WTC11 (cell line): ENCODE results near the gene DCXR. TPM values are rescaled to one million over a fixed set of nuclear protein-coding genes. Genes with fewer than 3 reads are reported as not detected.
A peak's percentile ranks its signal among the peaks of the same experiment; 100 is the strongest.

ENCODE experiments used
- ATAC-seq: fragments of 200-7000 bp; cut with Tn5 transposase; 2 replicates; pipeline ENCODE4 v1.10.0; 2021; ENCODE audit warnings: mild to moderate bottlenecking, moderate library complexity
- CTCF ChIA-PET: fragments of 300-600 bp; sonication (Branson Sonifier 250); formaldehyde crosslinking; loops from one replicate; lab custom pipeline; 2021; ENCODE audit warnings: antibody characterized with exemption; lab: Charles Lee
- POLR2A ChIA-PET: fragments of 350-600 bp; sonication (Branson Sonifier 250); formaldehyde crosslinking; loops from one replicate; lab custom pipeline; 2021; ENCODE audit warnings: antibody characterized with exemption; lab: Charles Lee
- DNase-seq: peaks from one replicate; pipeline ENCODE4 v3.0.0; 2021; ENCODE audit warnings: low spot score
- H3K27ac Mint-ChIP-seq: 2 replicates; pipeline ENCODE4 v1.8.0; 2021; ENCODE audit warnings: mixed read lengths
- H3K27me3 Mint-ChIP-seq: 2 replicates; pipeline ENCODE4 v1.8.0; 2021; ENCODE audit warnings: low read depth, mild to moderate bottlenecking, moderate library complexity, mixed read lengths
- H3K36me3 Mint-ChIP-seq: 2 replicates; pipeline ENCODE4 v1.8.0; 2021; ENCODE audit warnings: mixed read lengths
- H3K4me1 Mint-ChIP-seq: 2 replicates; pipeline ENCODE4 v1.8.0; 2022; ENCODE audit warnings: mixed read lengths
- H3K4me3 Mint-ChIP-seq: 2 replicates; pipeline ENCODE4 v1.8.0; 2021; ENCODE audit warnings: mild to moderate bottlenecking, moderate library complexity, mixed read lengths
- H3K9me3 Mint-ChIP-seq: 2 replicates; pipeline ENCODE4 v1.8.0; 2021; ENCODE audit warnings: mixed read lengths
- E2F4 ChIP-seq: sonication (generic); formaldehyde crosslinking; IDR thresholded peaks from 2 replicates; pipeline ENCODE4 v1.8.1; 2022; ENCODE audit warnings: low read depth, mild to moderate bottlenecking, moderate library complexity, missing genetic modification reagents, borderline replicate concordance
- FOXP1 ChIP-seq: sonication (generic); formaldehyde crosslinking; IDR thresholded peaks from 2 replicates; pipeline ENCODE4 v1.8.0; 2022; ENCODE audit warnings: missing genetic modification reagents, mild to moderate bottlenecking, moderate library complexity, borderline replicate concordance
- GABPB1 ChIP-seq: sonication (generic); formaldehyde crosslinking; IDR thresholded peaks from 2 replicates; pipeline ENCODE4 v1.8.1; 2023; ENCODE audit warnings: mild to moderate bottlenecking, missing genetic modification reagents
- MYBL2 ChIP-seq: sonication (generic); formaldehyde crosslinking; IDR thresholded peaks from 2 replicates; pipeline ENCODE4 v1.8.1; 2023; ENCODE audit warnings: mild to moderate bottlenecking, moderate library complexity, missing genetic modification reagents
- NR2C2 ChIP-seq: sonication (generic); formaldehyde crosslinking; IDR thresholded peaks from 2 replicates; pipeline ENCODE4 v1.8.0; 2022; ENCODE audit warnings: mild to moderate bottlenecking, missing genetic modification reagents
- RELA ChIP-seq: sonication (generic); formaldehyde crosslinking; IDR thresholded peaks from 2 replicates; pipeline ENCODE4 v1.8.1; 2022; ENCODE audit warnings: missing genetic modification reagents, mild to moderate bottlenecking, borderline replicate concordance
- TCF7 ChIP-seq: sonication (generic); formaldehyde crosslinking; IDR thresholded peaks from 2 replicates; pipeline ENCODE4 v1.8.0; 2022; ENCODE audit warnings: mild to moderate bottlenecking, low read depth, missing genetic modification reagents, moderate library complexity
- ZNF671 ChIP-seq: fragments of 250-450 bp; sonication (Bioruptor Pico); IDR thresholded peaks from 2 replicates; pipeline ENCODE4 v1.8.0; 2021; ENCODE audit warnings: mild to moderate bottlenecking
- total RNA-seq: library from RNA; stranded (reverse); gene quantifications from 3 replicates; pipeline ENCODE4 v1.2.3, GENCODE V29; 2021
- TF ChIP-seq, protein P1 (sequence below): fragments of 200-600 bp; IDR thresholded peaks from 2 replicates; pipeline ENCODE4 v1.8.0; 2022; ENCODE audit warnings: antibody characterized with exemption

The DCXR gene
- total RNA-seq, 1 experiment from 2014 or later: 130 TPM

- ChIA-PET CTCF (interaction anchor here (0.7 to 8.8 kb wide), 14 partner anchors 9 to 196 kb away, joined by 3 to 119 read pairs (median 5); partner anchors contain the start of genes DCXR, MAFG, NOTUM and RAC3), POLR2A (no interaction called here)
- Mint-ChIP-seq H3K27ac (no peak overlapping the region), H3K4me3 (peak overlapping the region; percentile 78), H3K9me3 (no peaks in the 10 kb centered on the region), H3K4me1 (peaks cover 11% of the 10 kb centered on the region), H3K36me3 (no peaks in the 10 kb centered on the region; the same call in 1 of the 2 replicates), H3K27me3 (no peaks in the 10 kb centered on the region; the same call in 1 of the 2 replicates)
- 0 out of 2 replicates have a peak, but pooled peaks have one; percentile 1 for TF ChIP-seq FOXP1
- no peak for TF ChIP-seq E2F4 (CRISPR knock-in tag)
- DNase-seq (no peak), ATAC-seq (no peak)
Observed at GRCh38 chr17:82021900-82022309, 15.6 kb downstream of the DCXR start.

- H3K4me3 Mint-ChIP-seq: peak overlapping the region; percentile 78
- no peak for ATAC-seq
- no peaks in the 10 kb centered on the region; the same call in 1 of the 2 replicates for H3K36me3 Mint-ChIP-seq
- ChIA-PET CTCF (interaction anchor here (0.6 to 8.8 kb wide), 17 partner anchors 10 to 281 kb away, joined by 3 to 119 read pairs (median 7); partner anchors contain the start of genes DCXR, MAFG, NOTUM and RAC3), POLR2A (no interaction called here)
- peak; percentile 55 for DNase-seq
- H3K9me3 Mint-ChIP-seq: no peaks in the 10 kb centered on the region
- TF ChIP-seq TCF7: no peak
- 0 out of 2 replicates have a peak, but pooled peaks have one; percentile 32 for TF ChIP-seq GABPB1 (CRISPR knock-in tag)
- TF ChIP-seq RELA (CRISPR knock-in tag): no peak
- no peak for TF ChIP-seq E2F4 (CRISPR knock-in tag)
- no peak overlapping the region for H3K27ac Mint-ChIP-seq
- no peaks in the 10 kb centered on the region; the same call in 1 of the 2 replicates for H3K27me3 Mint-ChIP-seq
- H3K4me1 Mint-ChIP-seq: peaks cover 11% of the 10 kb centered on the region
Observed at GRCh38 chr17:82021107-82021899, 16.2 kb downstream of the DCXR start.

GRCh38 chr17:82020572-82021106, 16.9 kb downstream of the DCXR start:
- no peaks in the 10 kb centered on the region; the same call in 1 of the 2 replicates for H3K36me3 Mint-ChIP-seq
- ChIA-PET POLR2A (interaction anchor here (0.6 to 1.7 kb wide), 2 partner anchors 17 to 105 kb away, joined by 4 to 5 read pairs; partner anchors contain the start of gene DCXR), CTCF (interaction anchor here (0.6 to 8.8 kb wide), 44 partner anchors 10 to 696 kb away, joined by 3 to 119 read pairs (median 5); partner anchors contain the start of genes DCXR, FN3KRP, MAFG and MCRIP1)
- peak overlapping the region; percentile 20; the same call in 1 of the 2 replicates for H3K4me3 Mint-ChIP-seq
- no peak for ATAC-seq
- DNase-seq: no peak
- H3K27me3 Mint-ChIP-seq: no peaks in the 10 kb centered on the region; the same call in 1 of the 2 replicates
- H3K4me1 Mint-ChIP-seq: peaks cover 11% of the 10 kb centered on the region
- no peaks in the 10 kb centered on the region for H3K9me3 Mint-ChIP-seq
- H3K27ac Mint-ChIP-seq: no peak overlapping the region
- TF ChIP-seq ZNF671 (CRISPR knock-in tag) (no peak), NR2C2 (CRISPR knock-in tag) (no peak), MYBL2 (no peak)
- TF ChIP-seq, protein P1, sequence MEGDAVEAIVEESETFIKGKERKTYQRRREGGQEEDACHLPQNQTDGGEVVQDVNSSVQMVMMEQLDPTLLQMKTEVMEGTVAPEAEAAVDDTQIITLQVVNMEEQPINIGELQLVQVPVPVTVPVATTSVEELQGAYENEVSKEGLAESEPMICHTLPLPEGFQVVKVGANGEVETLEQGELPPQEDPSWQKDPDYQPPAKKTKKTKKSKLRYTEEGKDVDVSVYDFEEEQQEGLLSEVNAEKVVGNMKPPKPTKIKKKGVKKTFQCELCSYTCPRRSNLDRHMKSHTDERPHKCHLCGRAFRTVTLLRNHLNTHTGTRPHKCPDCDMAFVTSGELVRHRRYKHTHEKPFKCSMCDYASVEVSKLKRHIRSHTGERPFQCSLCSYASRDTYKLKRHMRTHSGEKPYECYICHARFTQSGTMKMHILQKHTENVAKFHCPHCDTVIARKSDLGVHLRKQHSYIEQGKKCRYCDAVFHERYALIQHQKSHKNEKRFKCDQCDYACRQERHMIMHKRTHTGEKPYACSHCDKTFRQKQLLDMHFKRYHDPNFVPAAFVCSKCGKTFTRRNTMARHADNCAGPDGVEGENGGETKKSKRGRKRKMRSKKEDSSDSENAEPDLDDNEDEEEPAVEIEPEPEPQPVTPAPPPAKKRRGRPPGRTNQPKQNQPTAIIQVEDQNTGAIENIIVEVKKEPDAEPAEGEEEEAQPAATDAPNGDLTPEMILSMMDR: no peak
- TF ChIP-seq, all 79 proteins: peak for 0
